HepG2 (cell line): Measurements from ENCODE around the gene TLK1. TPM values are rescaled to one million over a fixed set of nuclear protein-coding genes. Genes with fewer than 3 reads are reported as not detected.
A peak's percentile ranks its signal among the peaks of the same experiment; 100 is the strongest.

ENCODE experiments used
- ATAC-seq: fragments of 200-7000 bp; cut with Tn5 transposase; 3 replicates; pipeline ENCODE4 v1.9.1; 2020; ENCODE audit warnings: mild to moderate bottlenecking, moderate library complexity
- BruUV-seq: library from RNA; stranded (reverse); fragments of 400-500 nt; replicated peaks from 2 replicates; lab custom pipeline; 2021; lab: Mats Ljungman, UMichigan
- CTCF ChIA-PET: fragments of 300-600 bp; formaldehyde crosslinking; extraction: SDS; loops from one replicate; lab custom pipeline; 2021; ENCODE audit warnings: low total read pairs, inconsistent platforms, low intra/inter-chr PET ratio; lab: Yijun Ruan, JAX
- POLR2A ChIA-PET: fragments of 350-600 bp; sonication (Branson Sonifier 250); formaldehyde crosslinking; loops from one replicate; lab custom pipeline; 2020; ENCODE audit warnings: antibody characterized with exemption, inconsistent platforms; lab: Yijun Ruan, JAX
- DNase-seq: peaks from one replicate; pipeline ENCODE4 v3.0.0-alpha.2; 2015; ENCODE audit warnings: low spot score
- FAIRE-seq: peaks from 3 replicates; lab custom pipeline; 2011; peaks lifted over from hg19 to GRCh38; lab: Jason Lieb, UNC
- H2AFZ ChIP-seq: one replicate; pipeline ENCODE4 v1.6.1; 2011; ENCODE audit warnings: low read length, inconsistent platforms
- H3K27ac ChIP-seq: fragments of 300-600 bp; 3 replicates; pipeline ENCODE4 v1.8.0; 2011; ENCODE audit warnings: mixed run types, mild to moderate bottlenecking, mixed read lengths, low read length, inconsistent platforms; ENCODE audit not compliant: insufficient read depth; ENCODE audit errors: extremely low read length
- H3K27me3 ChIP-seq, 2 experiments: fragments of 200-600 bp in 1 of 2; 2 replicates in 1 of 2; 3 replicates in 1 of 2; pipeline versions ENCODE4 v1.6.0 to v1.8.0; 2011; ENCODE audit warnings: low read length in 2 of 2, mild to moderate bottlenecking in 2 of 2, moderate library complexity in 2 of 2, inconsistent platforms in 1 of 2; ENCODE audit not compliant: insufficient read depth in 2 of 2, control insufficient read depth in 1 of 2
- H3K36me3 ChIP-seq, 2 experiments: fragments of 200-600 bp in 1 of 2; replicated peaks in 1 of 2; 2 replicates in 1 of 2; 3 replicates in 1 of 2; pipeline versions ENCODE4 v1.5.1 to v1.8.0; 2011; ENCODE audit warnings: low read length in 2 of 2, inconsistent platforms in 1 of 2; ENCODE audit not compliant: insufficient read depth in 2 of 2, control insufficient read depth in 1 of 2
- H3K4me1 ChIP-seq: 2 replicates; pipeline ENCODE4 v1.5.1; 2012; ENCODE audit warnings: low read length, inconsistent platforms; ENCODE audit not compliant: insufficient read depth
- H3K4me2 ChIP-seq: 2 replicates; pipeline ENCODE4 v1.6.0; 2011; ENCODE audit warnings: low read depth, low read length, inconsistent platforms
- H3K4me3 ChIP-seq, 3 experiments: fragments of 200-600 bp in 1 of 3; sonication (generic), shearing (Covaris generic) in 1 of 3; replicated peaks in 1 of 3; 2 replicates each; pipeline ENCODE4 v1.5.1; 2011 to 2016; ENCODE audit warnings: low read length in 3 of 3, inconsistent platforms in 2 of 3, low read depth in 2 of 3, mild to moderate bottlenecking in 2 of 3, control low read depth in 1 of 3, mixed read lengths in 1 of 3; ENCODE audit not compliant: insufficient read depth in 1 of 3
- H3K79me2 ChIP-seq: one replicate; pipeline ENCODE4 v1.6.1; 2011; ENCODE audit warnings: low read length, inconsistent platforms; ENCODE audit not compliant: insufficient read depth
- H3K9ac ChIP-seq: 2 replicates; pipeline ENCODE4 v1.6.0; 2011; ENCODE audit warnings: mild to moderate bottlenecking, low read depth, low read length, inconsistent platforms; ENCODE audit not compliant: insufficient read depth
- H3K9me3 ChIP-seq: 2 replicates; pipeline ENCODE4 v1.5.1; 2012; ENCODE audit warnings: mild to moderate bottlenecking, low read length
- H4K20me1 ChIP-seq: 2 replicates; pipeline ENCODE4 v1.6.0; 2011; ENCODE audit warnings: inconsistent platforms, mild to moderate bottlenecking, low read length, moderate library complexity; ENCODE audit not compliant: insufficient read depth
- GATAD1 ChIP-seq: IDR thresholded peaks from 2 replicates; pipeline ENCODE4 v1.6.1; 2016; ENCODE audit warnings: missing genetic modification reagents, missing compliant biosample characterization
- MAFF ChIP-seq: IDR thresholded peaks from 2 replicates; pipeline ENCODE4 v1.6.1; 2011; ENCODE audit warnings: low read depth, low read length, improper control_type of control experiment
- MAFK ChIP-seq, 2 experiments: IDR thresholded peaks in 1 of 2; conservative IDR thresholded peaks in 1 of 2; 2 replicates each; pipeline ENCODE4 v1.6.1; 2011; ENCODE audit warnings: improper control_type of control experiment in 2 of 2, low read length in 2 of 2
- STAT6 ChIP-seq: sonication (generic); formaldehyde crosslinking; IDR thresholded peaks from 2 replicates; pipeline ENCODE4 v1.4.0; 2020; ENCODE audit warnings: missing genetic modification reagents, mild to moderate bottlenecking, borderline replicate concordance
- ZFP36 ChIP-seq: fragments of 150-350 bp; IDR thresholded peaks from 2 replicates; pipeline ENCODE4 v1.6.1; 2018; ENCODE audit warnings: borderline replicate concordance, low read length, low read depth; ENCODE audit not compliant: partially characterized antibody
- ZNF607 ChIP-seq: sonication (generic); formaldehyde crosslinking; IDR thresholded peaks from 2 replicates; pipeline ENCODE4 v1.5.1; 2020; ENCODE audit warnings: missing genetic modification reagents, mild to moderate bottlenecking, borderline replicate concordance
- ZNF7 ChIP-seq: IDR thresholded peaks from 2 replicates; pipeline ENCODE4 v1.6.1; 2016; ENCODE audit warnings: missing biosample characterization, missing genetic modification reagents
- ZNF746 ChIP-seq: sonication (generic); formaldehyde crosslinking; IDR thresholded peaks from 2 replicates; pipeline ENCODE4 v1.8.0; 2022; ENCODE audit warnings: mild to moderate bottlenecking, missing genetic modification reagents
- WGBS: methylation state at CpG from one replicate; pipeline ENCODE4 v1.1.6; 2017; ENCODE audit warnings: low lambda C conversion rate; 5-methylcytosine and 5-hydroxymethylcytosine counted together
- in situ Hi-C: cut with HindIII; loops from 2 replicates; pipeline ENCODE4 v1.10.0; 2017; ENCODE audit warnings: low pct_unique_long_range_greater_than_20kb; ENCODE audit not compliant: extremely low pct_ligation_motif_present
- intact Hi-C: fragments of 100-400 bp; cut with micrococcal nuclease; formaldehyde crosslinking; loops from one replicate; pipeline ENCODE4 v1.10.0; 2022; ENCODE audit not compliant: unreplicated experiment
- polyA plus RNA-seq, 8 experiments: library from polyadenylated mRNA; depleted of rRNA in 3 of 8; stranded (reverse) in 7 of 8; unstranded in 1 of 8; fragments of >200 nt; fragmentation: Illumina TruSeq in 4 of 8; extraction: Trizol in 4 of 8; gene quantifications; 2 replicates each; pipeline versions ENCODE4 v1.2.1 to v1.2.3, GENCODE V29; 2011 to 2016; ENCODE audit warnings: low read depth in 4 of 8, missing spikeins in 1 of 8, mixed read lengths in 1 of 8; ENCODE audit not compliant: insufficient read depth in 1 of 8
- total RNA-seq, 5 experiments: library from RNA; depleted of rRNA; stranded (reverse); fragments of >200 nt; fragmentation: Illumina TruSeq; extraction: Trizol; gene quantifications; 2 replicates each; pipeline ENCODE4 v1.2.3, GENCODE V29; 2016; ENCODE audit warnings: low read depth in 1 of 5

The TLK1 gene
- total and polyA plus RNA-seq, 2 of the 13 experiments (the other 11 are each of a cell fraction or from before 2014, with no cell fraction given) = 16.8 to 28.7 TPM

GRCh38 chr2:171206422-171207115, 45.9 kb upstream of the TLK1 start:
- DNase-seq (no peak), FAIRE-seq (no peak), ATAC-seq (no peak)
- Histone ChIP-seq H3K4me3 (no peak overlapping the region), H3K4me1 (0 out of 2 replicates have a peak, but pooled peaks cover 6% of the 10 kb centered on the region), H3K36me3 (no peaks in the 10 kb centered on the region), H3K27ac (no peak overlapping the region), H3K9me3 (no peaks in the 10 kb centered on the region), H3K79me2 (no peaks in the 10 kb centered on the region), H4K20me1 (no peaks in the 10 kb centered on the region), H3K4me2 (no peak overlapping the region), H2AFZ (no peak overlapping the region), H3K9ac (no peak overlapping the region), H3K27me3 (peaks cover 3 to 9% of the 10 kb centered on the region in 2 experiments; a peak in 2 of 5 replicates)
- ChIA-PET POLR2A (no interaction called here), CTCF (no interaction called here)
- BruUV-seq = no TSS peak
- intact Hi-C loops (no loop called here), in situ Hi-C loops (no loop called here)
- WGBS = 67% methylated on average over 2 of the region's 2 CpGs
- TF ChIP-seq ZNF7 (CRISPR knock-in tag) (peak; percentile 97), GATAD1 (CRISPR knock-in tag) (no peak), MAFK (conservative IDR thresholded peaks at IDR 0.05 in 1 of 2, IDR thresholded peaks at IDR 0.05 in 1 of 2; ENCODE audit: low read length in 2 of 2) (peak; percentile 91 to 96), ZFP36 (no peak), MAFF (peak; percentile 92), ZNF607 (CRISPR knock-in tag) (no peak), STAT6 (CRISPR knock-in tag) (no peak), ZNF746 (no peak)
